Measurements from ENCODE around the gene MYO1D.

- no peak for TF ChIP-seq FOXK2 (IDR thresholded peaks at IDR 0.05)
- TF ChIP-seq SP1 (IDR thresholded peaks at IDR 0.05): no peak
- TF ChIP-seq PKNOX1 (IDR thresholded peaks at IDR 0.05): no peak
- no peak for TF ChIP-seq FOXM1 (IDR thresholded peaks at IDR 0.05; ENCODE audit: borderline replicate concordance)
- TF ChIP-seq ZNF384 (IDR thresholded peaks at IDR 0.05): no peak
- no peak for TF ChIP-seq ELF4 (IDR thresholded peaks at IDR 0.05)
These were observed 285.5 kb downstream of the MYO1D start for GRCh38 chr17:32591405-32591804.
